ENCODE measurements around the gene ANGEL2. TPM values are rescaled to one million over a fixed set of nuclear protein-coding genes. Genes with fewer than 3 reads are reported as not detected.
"Not testable (repeated sequence)": the region's sequence is repeated elsewhere in the genome, so short reads cannot be mapped to it uniquely, and the experiment has no call there.

Gene ANGEL2
- total and polyA plus RNA-seq, 7 experiments from 2014 or later: 22.2 to 96.5 (median 63.4) TPM

DNA sequence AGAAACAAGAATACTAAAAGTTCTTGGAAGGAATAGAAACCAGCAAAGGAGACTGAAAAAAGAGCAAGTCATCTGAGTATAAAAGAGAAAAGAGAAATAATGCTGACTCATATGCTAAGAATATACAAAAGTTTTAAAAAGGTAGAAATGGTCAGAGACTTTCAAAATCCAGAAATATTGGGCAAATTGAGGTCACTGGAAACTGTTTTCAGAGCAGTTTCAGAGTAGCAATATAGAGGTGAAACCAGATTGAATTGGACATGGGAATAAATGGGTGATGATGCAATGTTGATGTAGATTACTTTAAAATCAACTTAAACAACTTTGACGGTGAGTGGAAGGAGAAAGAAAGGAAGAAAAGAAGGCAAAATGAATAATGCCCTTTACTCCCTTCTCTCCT is 33.6 kb upstream of the ANGEL2 start:
- peaks cover 0 to 4% of the 10 kb centered on the region in 2 donors for H3K27me3 ChIP-seq (ENCODE audit: control insufficient read depth in 2 of 2, insufficient read depth in 2 of 2, low read length in 2 of 2)
- no peak for ATAC-seq
- peaks cover 0 to 13% of the 10 kb centered on the region in 2 donors for H3K4me1 ChIP-seq (ENCODE audit: control insufficient read depth in 2 of 2, insufficient read depth in 2 of 2, low read length in 2 of 2)
- Mint-ChIP-seq H3K36me3 (peaks cover 4 to 19% (median 9%) of the 10 kb centered on the region in 5 donors), H3K4me3 (peak overlapping the region in 6 of 10 donors; percentile 0 to 35 (median 18)), H3K4me1 (peaks cover 23 to 32% (median 30%) of the 10 kb centered on the region in 7 donors), H3K27ac (peak overlapping the region in 1 of 9 donors; percentile 11), H3K9me3 (peaks cover 0 to 16% (median 6%) of the 10 kb centered on the region in 11 donors), H3K27me3 (peaks cover 18 to 27% (median 23%) of the 10 kb centered on the region in 5 donors)
- ChIA-PET CTCF (no interaction called here), POLR2A (no interaction called here)
- H3K36me3 ChIP-seq (ENCODE audit: control insufficient read depth in 2 of 3, insufficient read depth in 3 of 3, low read length in 3 of 3): no peaks in the 10 kb centered on the region
- no peak overlapping the region for H3K27ac ChIP-seq (ENCODE audit: low read depth, low read length)
- DNase-seq: no peak
- H3K9me3 ChIP-seq (ENCODE audit: control insufficient read depth in 2 of 3, low read length in 3 of 3): peaks cover 0 to 3% (median 0%) of the 10 kb centered on the region in 3 experiments
- no peak overlapping the region for H3K4me3 ChIP-seq (ENCODE audit: low read length)
- intact Hi-C loops (cut with micrococcal nuclease): no loop called here

- H3K4me1 ChIP-seq (ENCODE audit: control insufficient read depth in 2 of 2, insufficient read depth in 2 of 2, low read length in 2 of 2); intact Hi-C loops (cut with micrococcal nuclease); DNase-seq; CTCF ChIA-PET; H3K9me3 ChIP-seq (ENCODE audit: control insufficient read depth in 2 of 3, low read length in 3 of 3); ATAC-seq; H3K27ac Mint-ChIP-seq; H3K27ac ChIP-seq (ENCODE audit: low read depth, low read length); H3K27me3 ChIP-seq (ENCODE audit: control insufficient read depth in 2 of 2, insufficient read depth in 2 of 2, low read length in 2 of 2); H3K4me3 ChIP-seq (ENCODE audit: low read length); H3K4me3 Mint-ChIP-seq; H3K36me3 ChIP-seq (ENCODE audit: control insufficient read depth in 2 of 3, insufficient read depth in 3 of 3, low read length in 3 of 3): not testable (repeated sequence)
- H3K4me1 Mint-ChIP-seq: peaks cover 8 to 13% (median 11%) of the 10 kb centered on the region in 7 donors
- peaks cover 0 to 11% (median 5%) of the 10 kb centered on the region in 5 donors for H3K36me3 Mint-ChIP-seq
- peaks cover 0 to 16% (median 5%) of the 10 kb centered on the region in 11 donors for H3K9me3 Mint-ChIP-seq
- POLR2A ChIA-PET: interaction anchor here (0.6 kb wide), 1 partner anchor 296 kb away, joined by 3 read pairs; no protein-coding TSS in a partner anchor
- H3K27me3 Mint-ChIP-seq: peaks cover 21 to 32% (median 27%) of the 10 kb centered on the region in 5 donors
Observed at GRCh38 chr1:213045321-213046226, 29.9 kb upstream of the ANGEL2 start.

GRCh38 chr1:213041443-213041842 is 25.8 kb upstream of the ANGEL2 start:
- Histone ChIP-seq H3K4me1 (ENCODE audit: control insufficient read depth in 2 of 2, insufficient read depth in 2 of 2, low read length in 2 of 2) (no peaks in the 10 kb centered on the region), H3K27me3 (ENCODE audit: control insufficient read depth in 2 of 2, insufficient read depth in 2 of 2, low read length in 2 of 2) (no peaks in the 10 kb centered on the region), H3K36me3 (ENCODE audit: control insufficient read depth in 2 of 3, insufficient read depth in 3 of 3, low read length in 3 of 3) (no peaks in the 10 kb centered on the region), H3K4me3 (ENCODE audit: low read length) (no peak overlapping the region), H3K27ac (ENCODE audit: low read depth, low read length) (no peak overlapping the region), H3K9me3 (ENCODE audit: control insufficient read depth in 2 of 3, low read length in 3 of 3) (no peaks in the 10 kb centered on the region)
- intact Hi-C loops (cut with micrococcal nuclease): no loop called here
- Mint-ChIP-seq H3K4me3 (no peak overlapping the region), H3K36me3 (no peaks in the 10 kb centered on the region), H3K27me3 (peaks cover 10 to 33% (median 16%) of the 10 kb centered on the region in 5 donors), H3K4me1 (peaks cover 0 to 8% (median 4%) of the 10 kb centered on the region in 7 donors), H3K9me3 (no peaks in the 10 kb centered on the region), H3K27ac (no peak overlapping the region)
- POLR2A ChIA-PET: no interaction called here
- DNase-seq: no peak
- no peak for ATAC-seq
- CTCF ChIA-PET: no interaction called here

DNA sequence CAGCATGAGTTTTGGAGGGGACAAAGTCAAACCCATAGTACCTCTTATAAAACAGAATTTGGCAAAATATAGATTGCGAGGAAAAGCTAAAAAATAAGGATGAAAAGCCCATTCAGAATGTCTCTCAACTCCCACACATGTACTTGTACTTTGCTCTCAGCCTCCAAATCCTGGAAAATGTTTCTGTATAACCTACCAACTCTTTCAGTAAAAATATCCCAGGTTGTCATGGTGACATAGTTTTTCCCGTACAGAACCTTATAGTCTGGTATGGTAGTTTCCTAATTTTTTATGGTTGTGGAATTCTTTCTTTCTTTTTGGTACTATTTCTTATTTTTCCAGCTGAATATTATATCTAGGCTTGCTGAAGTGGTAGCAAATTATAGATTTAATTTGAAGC is 19.9 kb upstream of the ANGEL2 start:
- no peak overlapping the region for H3K27ac Mint-ChIP-seq
- no peaks in the 10 kb centered on the region for H3K4me1 Mint-ChIP-seq
- H3K27me3 Mint-ChIP-seq: peaks cover 42 to 48% (median 45%) of the 10 kb centered on the region in 5 donors
- DNase-seq (no peak), ATAC-seq (no peak)
- H3K9me3 ChIP-seq (ENCODE audit: control insufficient read depth in 2 of 3, low read length in 3 of 3): no peaks in the 10 kb centered on the region
- H3K27ac ChIP-seq (ENCODE audit: low read depth, low read length): no peak overlapping the region
- no peaks in the 10 kb centered on the region for H3K27me3 ChIP-seq (ENCODE audit: control insufficient read depth in 2 of 2, insufficient read depth in 2 of 2, low read length in 2 of 2)
- CTCF ChIA-PET: no interaction called here
- H3K36me3 ChIP-seq (ENCODE audit: control insufficient read depth in 2 of 3, insufficient read depth in 3 of 3, low read length in 3 of 3): no peaks in the 10 kb centered on the region
- H3K4me3 Mint-ChIP-seq: no peak overlapping the region
- POLR2A ChIA-PET: no interaction called here
- intact Hi-C loops (cut with micrococcal nuclease): no loop called here
- peaks cover 0 to 10% (median 0%) of the 10 kb centered on the region in 11 donors for H3K9me3 Mint-ChIP-seq
- H3K36me3 Mint-ChIP-seq: peaks cover 0 to 4% (median 0%) of the 10 kb centered on the region in 5 donors
- no peaks in the 10 kb centered on the region for H3K4me1 ChIP-seq (ENCODE audit: control insufficient read depth in 2 of 2, insufficient read depth in 2 of 2, low read length in 2 of 2)
- no peak overlapping the region for H3K4me3 ChIP-seq (ENCODE audit: low read length)

DNA sequence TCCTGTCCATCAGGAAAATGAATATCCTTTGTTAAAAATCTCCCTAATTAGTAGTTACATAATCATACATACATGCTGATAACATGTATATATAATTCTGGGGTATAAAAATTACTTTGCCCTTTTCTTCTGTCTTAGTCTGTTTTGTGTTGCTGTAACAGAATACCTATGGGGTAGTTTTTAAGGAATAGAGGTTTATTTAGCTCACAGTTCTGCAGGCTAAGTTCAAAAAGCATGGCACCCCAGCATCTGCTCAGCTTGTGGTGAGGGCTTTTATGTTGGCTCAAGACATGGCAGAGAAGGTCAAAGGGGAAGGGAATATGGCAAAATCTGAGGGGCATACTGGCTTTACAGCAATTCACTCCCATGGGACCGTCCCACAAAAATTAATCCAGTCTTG is 19.0 kb upstream of the ANGEL2 start:
- Histone ChIP-seq H3K36me3 (ENCODE audit: control insufficient read depth in 2 of 3, insufficient read depth in 3 of 3, low read length in 3 of 3) (no peaks in the 10 kb centered on the region), H3K4me3 (ENCODE audit: low read length) (no peak overlapping the region), H3K27me3 (ENCODE audit: control insufficient read depth in 2 of 2, insufficient read depth in 2 of 2, low read length in 2 of 2) (no peaks in the 10 kb centered on the region), H3K4me1 (ENCODE audit: control insufficient read depth in 2 of 2, insufficient read depth in 2 of 2, low read length in 2 of 2) (no peaks in the 10 kb centered on the region), H3K9me3 (ENCODE audit: control insufficient read depth in 2 of 3, low read length in 3 of 3) (no peaks in the 10 kb centered on the region), H3K27ac (ENCODE audit: low read depth, low read length) (no peak overlapping the region)
- no peak for ATAC-seq
- intact Hi-C loops (cut with micrococcal nuclease): no loop called here
- Mint-ChIP-seq H3K27me3 (peaks cover 50 to 56% (median 51%) of the 10 kb centered on the region in 5 donors), H3K4me1 (no peaks in the 10 kb centered on the region), H3K4me3 (no peak overlapping the region), H3K27ac (no peak overlapping the region), H3K9me3 (peaks cover 0 to 10% (median 0%) of the 10 kb centered on the region in 11 donors), H3K36me3 (peaks cover 0 to 4% (median 0%) of the 10 kb centered on the region in 5 donors)
- CTCF ChIA-PET: no interaction called here
- no peak for DNase-seq
- POLR2A ChIA-PET: no interaction called here

GRCh38 chr1:213032651-213033050 is 17.0 kb upstream of the ANGEL2 start:
- Histone ChIP-seq H3K27me3 (ENCODE audit: control insufficient read depth in 2 of 2, insufficient read depth in 2 of 2, low read length in 2 of 2) (no peaks in the 10 kb centered on the region), H3K4me1 (ENCODE audit: control insufficient read depth in 2 of 2, insufficient read depth in 2 of 2, low read length in 2 of 2) (no peaks in the 10 kb centered on the region), H3K9me3 (ENCODE audit: control insufficient read depth in 2 of 3, low read length in 3 of 3) (no peaks in the 10 kb centered on the region), H3K4me3 (ENCODE audit: low read length) (no peak overlapping the region), H3K27ac (ENCODE audit: low read depth, low read length) (no peak overlapping the region), H3K36me3 (ENCODE audit: control insufficient read depth in 2 of 3, insufficient read depth in 3 of 3, low read length in 3 of 3) (no peaks in the 10 kb centered on the region)
- Mint-ChIP-seq H3K4me3 (no peak overlapping the region), H3K36me3 (peaks cover 0 to 4% (median 0%) of the 10 kb centered on the region in 5 donors), H3K27me3 (peaks cover 54 to 69% (median 56%) of the 10 kb centered on the region in 5 donors), H3K9me3 (peaks cover 0 to 10% (median 0%) of the 10 kb centered on the region in 11 donors), H3K4me1 (no peaks in the 10 kb centered on the region), H3K27ac (no peak overlapping the region)
- intact Hi-C loops (cut with micrococcal nuclease): no loop called here
- ChIA-PET POLR2A (no interaction called here), CTCF (no interaction called here)
- DNase-seq (no peak), ATAC-seq (no peak)

Data from naive thymus-derived CD4-positive, alpha-beta T cell (primary cell).